Caco-2 (cell line): ENCODE results near the gene AK5. TPM values are rescaled to one million over a fixed set of nuclear protein-coding genes. Genes with fewer than 3 reads are reported as not detected.

Source experiments
- BruUV-seq: library from RNA; stranded (reverse); fragments of 400-500 nt; replicated peaks from 2 replicates; lab custom pipeline; 2021; lab: Mats Ljungman, UMichigan
- CTCF ChIA-PET: fragments of 300-600 bp; sonication (Branson Sonifier 250); formaldehyde crosslinking; loops from one replicate; lab custom pipeline; 2022; ENCODE audit warnings: antibody characterized with exemption; lab: Charles Lee
- POLR2A ChIA-PET: fragments of 300-600 bp; sonication (Branson Sonifier 250); formaldehyde crosslinking; loops from one replicate; lab custom pipeline; 2022; ENCODE audit warnings: antibody characterized with exemption; lab: Charles Lee
- DNase-seq, 2 experiments: peaks; one replicate each; pipeline versions ENCODE4 v3.0.0 to v3.0.0-alpha.2; 2020 to 2022
- H3K27me3 ChIP-seq: replicated peaks from 2 replicates; pipeline ENCODE4 v1.6.0; 2011; ENCODE audit warnings: low read length; ENCODE audit not compliant: control insufficient read depth, insufficient read depth
- H3K36me3 ChIP-seq: 2 replicates; pipeline ENCODE4 v1.5.1; 2011; ENCODE audit warnings: low read length; ENCODE audit not compliant: control insufficient read depth, insufficient read depth
- H3K4me1 ChIP-seq: fragments of 250-450 bp; sonication (Bioruptor Pico); 2 replicates; pipeline ENCODE4 v1.5.1; 2020; ENCODE audit warnings: mild to moderate bottlenecking
- H3K4me3 ChIP-seq: 2 replicates; pipeline ENCODE4 v1.5.1; 2011; ENCODE audit warnings: low read depth, mild to moderate bottlenecking, control low read depth, low read length
- H3K9me3 ChIP-seq: fragments of 250-450 bp; sonication (Bioruptor Pico); 2 replicates; pipeline ENCODE4 v1.5.1; 2020; ENCODE audit warnings: mild to moderate bottlenecking, moderate library complexity
- H3K27ac Mint-ChIP-seq: one replicate; pipeline ENCODE4 v1.8.0; 2022; ENCODE audit warnings: mixed read lengths; ENCODE audit not compliant: unreplicated experiment
- H3K27me3 Mint-ChIP-seq: one replicate; pipeline ENCODE4 v1.8.0; 2022; ENCODE audit warnings: mixed read lengths; ENCODE audit not compliant: insufficient read depth, unreplicated experiment
- H3K36me3 Mint-ChIP-seq: one replicate; pipeline ENCODE4 v1.8.0; 2022; ENCODE audit warnings: mild to moderate bottlenecking, mixed read lengths; ENCODE audit not compliant: insufficient read depth, unreplicated experiment
- H3K4me1 Mint-ChIP-seq: one replicate; pipeline ENCODE4 v1.8.0; 2022; ENCODE audit warnings: low read depth, mixed read lengths; ENCODE audit not compliant: unreplicated experiment
- H3K4me3 Mint-ChIP-seq: one replicate; pipeline ENCODE4 v1.8.0; 2022; ENCODE audit warnings: mild to moderate bottlenecking, moderate library complexity, mixed read lengths; ENCODE audit not compliant: unreplicated experiment
- H3K9me3 Mint-ChIP-seq: one replicate; pipeline ENCODE4 v1.8.0; 2022; ENCODE audit warnings: mixed read lengths; ENCODE audit not compliant: unreplicated experiment
- CTCF ChIP-seq, 2 experiments: fragments of 200-600 bp in 1 of 2; IDR thresholded peaks; 1 replicate in 1 of 2; 2 replicates in 1 of 2; pipeline versions ENCODE4 v1.5.1 to v1.8.0; 2011 to 2022; ENCODE audit warnings: antibody characterized with exemption in 1 of 2, control low read depth in 1 of 2, inconsistent platforms in 1 of 2, low read depth in 1 of 2, low read length in 1 of 2, mild to moderate bottlenecking in 1 of 2, moderate library complexity in 1 of 2; ENCODE audit not compliant: insufficient read depth in 1 of 2, severe bottlenecking in 1 of 2, unreplicated experiment in 1 of 2
- intact Hi-C: fragments of 100-400 bp; cut with micrococcal nuclease; formaldehyde crosslinking; loops from one replicate; pipeline ENCODE4 v1.10.0; 2022; ENCODE audit not compliant: unreplicated experiment
- total RNA-seq: library from RNA; stranded (reverse); gene quantifications from 2 replicates; pipeline ENCODE4 v1.2.3, GENCODE V29; 2022

AK5 gene
- total RNA-seq, 1 experiment from 2014 or later: not detected

GRCh38 chr1:77471691-77472090, 189.9 kb downstream of the AK5 start:
- Mint-ChIP-seq H3K9me3 (no peaks in the 10 kb centered on the region), H3K4me1 (no peaks in the 10 kb centered on the region), H3K27me3 (peaks cover 5% of the 10 kb centered on the region), H3K36me3 (no peaks in the 10 kb centered on the region), H3K4me3 (no peak overlapping the region), H3K27ac (no peak overlapping the region)
- BruUV-seq: no TSS peak
- Histone ChIP-seq H3K36me3 (no peaks in the 10 kb centered on the region), H3K4me1 (no peaks in the 10 kb centered on the region), H3K9me3 (no peaks in the 10 kb centered on the region), H3K4me3 (no peak overlapping the region), H3K27me3 (no peaks in the 10 kb centered on the region)
- intact Hi-C loops: no loop called here
- no peak for TF ChIP-seq CTCF (IDR thresholded peaks at IDR 0.05; ENCODE audit: insufficient read depth in 1 of 2, low read depth in 1 of 2, low read length in 1 of 2, severe bottlenecking in 1 of 2, unreplicated experiment in 1 of 2)
- DNase-seq: no peak
- ChIA-PET POLR2A (no interaction called here), CTCF (no interaction called here)

- Histone ChIP-seq H3K9me3 (no peaks in the 10 kb centered on the region), H3K36me3 (no peaks in the 10 kb centered on the region), H3K4me3 (no peak overlapping the region), H3K4me1 (no peaks in the 10 kb centered on the region), H3K27me3 (no peaks in the 10 kb centered on the region)
- no peak for TF ChIP-seq CTCF (IDR thresholded peaks at IDR 0.05; ENCODE audit: insufficient read depth in 1 of 2, low read depth in 1 of 2, low read length in 1 of 2, severe bottlenecking in 1 of 2, unreplicated experiment in 1 of 2)
- BruUV-seq: no TSS peak
- H3K36me3 Mint-ChIP-seq: no peaks in the 10 kb centered on the region
- intact Hi-C loops: no loop called here
- no peaks in the 10 kb centered on the region for H3K4me1 Mint-ChIP-seq
- ChIA-PET CTCF (no interaction called here), POLR2A (no interaction called here)
- no peaks in the 10 kb centered on the region for H3K9me3 Mint-ChIP-seq
- no peak for DNase-seq
- H3K27me3 Mint-ChIP-seq: peaks cover 5% of the 10 kb centered on the region
- H3K4me3 Mint-ChIP-seq: no peak overlapping the region
- H3K27ac Mint-ChIP-seq: no peak overlapping the region
These were observed 191.9 kb downstream of the AK5 start for GRCh38 chr1:77473690-77474089.

GRCh38 chr1:77475641-77476040, 193.8 kb downstream of the AK5 start:
- Histone ChIP-seq H3K4me3 (no peak overlapping the region), H3K4me1 (no peaks in the 10 kb centered on the region), H3K27me3 (no peaks in the 10 kb centered on the region), H3K9me3 (no peaks in the 10 kb centered on the region), H3K36me3 (no peaks in the 10 kb centered on the region)
- Mint-ChIP-seq H3K9me3 (no peaks in the 10 kb centered on the region), H3K4me3 (no peak overlapping the region), H3K4me1 (no peaks in the 10 kb centered on the region), H3K27me3 (peaks cover 5% of the 10 kb centered on the region), H3K27ac (no peak overlapping the region), H3K36me3 (no peaks in the 10 kb centered on the region)
- no TSS peak for BruUV-seq
- no peak for DNase-seq
- no peak for TF ChIP-seq CTCF (IDR thresholded peaks at IDR 0.05; ENCODE audit: insufficient read depth in 1 of 2, low read depth in 1 of 2, low read length in 1 of 2, severe bottlenecking in 1 of 2, unreplicated experiment in 1 of 2)
- ChIA-PET POLR2A (no interaction called here), CTCF (no interaction called here)
- intact Hi-C loops: no loop called here
